Lung (tissue), 12 donors: ENCODE results near the gene LRRC10. TPM values are rescaled to one million over a fixed set of nuclear protein-coding genes. Genes with fewer than 3 reads are reported as not detected.
A peak's percentile ranks its signal among the peaks of the same experiment; 100 is the strongest.
"Not testable (repeated sequence)": the region's sequence is repeated elsewhere in the genome, so short reads cannot be mapped to it uniquely, and the experiment has no call there.

ENCODE experiments used
- ATAC-seq: fragments of 200-7000 bp; cut with Tn5 transposase; one replicate; pipeline ENCODE4 v1.9.1; 2020; ENCODE audit warnings: moderate number of reproducible peaks; ENCODE audit not compliant: insufficient read depth, low FRiP score
- DNase-seq, 3 donors: peaks; one replicate each; pipeline ENCODE4 v3.0.0-alpha.2; 2013 to 2017
- H3K27ac ChIP-seq, 2 donors: one replicate each; pipeline ENCODE4 v1.5.1; 2013; ENCODE audit warnings: mild to moderate bottlenecking in 2 of 2, moderate library complexity in 2 of 2, control low read depth in 1 of 2, inconsistent platforms in 1 of 2, low read depth in 1 of 2, low read length in 1 of 2
- H3K27me3 ChIP-seq, 3 donors: one replicate each; pipeline ENCODE4 v1.5.1; 2013; ENCODE audit warnings: low read length in 2 of 3; ENCODE audit not compliant: control insufficient read depth in 3 of 3, insufficient read depth in 3 of 3
- H3K36me3 ChIP-seq, 4 donors: one replicate each; pipeline ENCODE4 v1.5.1; 2013; ENCODE audit warnings: low read length in 4 of 4, mild to moderate bottlenecking in 1 of 4, moderate library complexity in 1 of 4; ENCODE audit not compliant: control insufficient read depth in 4 of 4, insufficient read depth in 4 of 4
- H3K4me1 ChIP-seq, 5 donors: one replicate each; pipeline ENCODE4 v1.5.1; 2013; ENCODE audit warnings: low read length in 5 of 5, mild to moderate bottlenecking in 2 of 5, moderate library complexity in 1 of 5; ENCODE audit not compliant: control insufficient read depth in 5 of 5, insufficient read depth in 5 of 5
- H3K4me3 ChIP-seq: one replicate; pipeline ENCODE4 v1.5.1; 2013; ENCODE audit warnings: mild to moderate bottlenecking, control low read depth, moderate library complexity
- H3K9ac ChIP-seq, 2 donors: one replicate each; pipeline ENCODE4 v1.5.1; 2013; ENCODE audit warnings: low read length in 2 of 2, control low read depth in 1 of 2; ENCODE audit not compliant: insufficient read depth in 1 of 2
- H3K9me3 ChIP-seq, 4 donors: one replicate each; pipeline ENCODE4 v1.5.1; 2013; ENCODE audit warnings: low read length in 3 of 4, mild to moderate bottlenecking in 1 of 4, moderate library complexity in 1 of 4; ENCODE audit not compliant: control insufficient read depth in 4 of 4, insufficient read depth in 3 of 4
- CTCF ChIP-seq: IDR thresholded peaks from 2 replicates; pipeline ENCODE4 v1.5.1; 2012; ENCODE audit warnings: mild to moderate bottlenecking; ENCODE audit errors: control extremely low read depth, extremely low read depth
- WGBS, 2 donors: extraction: QIAGEN DNeasy Blood & Tissue Kit; methylation state at CpG; one replicate each; pipeline ENCODE4 v1.1.7; 2013; 5-methylcytosine and 5-hydroxymethylcytosine counted together
- polyA plus RNA-seq, 2 donors: library from polyadenylated mRNA; stranded (reverse); fragments of 200-250 nt; gene quantifications; one replicate each; pipeline ENCODE4 v1.2.1, GENCODE V29; 2013
- total RNA-seq, 2 donors: library from RNA; depleted of rRNA in 1 of 2; stranded (reverse); fragments of >200 nt in 1 of 2; gene quantifications; one replicate each; pipeline ENCODE4 v1.2.1, GENCODE V29; 2014 to 2021
- donor health status: control.
- donor health status: control.
- donor health status: Bipolar disorder and iron deficiency.
- donor health status: healthy.
- donor health status: DM: yes; HTN: yes; CAD: no.

The LRRC10 gene
- total and polyA plus RNA-seq, 4 donors: 0.40 TPM; not detected in 3

DNA sequence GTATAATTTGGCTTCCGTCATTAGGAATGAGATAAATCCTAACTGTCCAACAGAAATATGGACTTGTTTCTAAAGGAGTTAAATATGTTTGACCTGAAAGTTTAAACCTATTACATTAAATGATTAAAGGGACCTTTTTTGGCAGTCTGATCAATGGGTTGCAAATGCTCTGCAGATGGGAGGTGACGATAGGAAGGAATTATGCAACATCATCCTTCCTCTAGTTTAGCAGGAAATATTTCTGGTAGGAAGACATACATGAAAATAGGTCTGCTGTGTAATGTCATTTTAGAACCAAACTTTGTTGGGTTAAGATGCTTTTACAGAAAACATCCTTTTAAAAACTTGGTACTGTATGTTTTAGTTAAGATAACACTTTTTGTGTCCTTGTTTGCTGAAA, 2.6 kb downstream of the LRRC10 start:
- peaks cover 0 to 5% (median 4%) of the 10 kb centered on the region in 4 donors for H3K36me3 ChIP-seq
- WGBS, 2 donors: 49 to 52% methylated on average over 2 of the region's 2 CpGs
- no peak overlapping the region for H3K4me3 ChIP-seq
- DNase-seq (peak in 1 of 3 donors; percentile 7), ATAC-seq (no peak)
- no peak for TF ChIP-seq CTCF
- no peak overlapping the region for H3K9ac ChIP-seq
- no peaks in the 10 kb centered on the region for H3K27me3 ChIP-seq
- peak overlapping the region in 1 of 2 donors; percentile 63 for H3K27ac ChIP-seq
- H3K4me1 ChIP-seq: peaks cover 0 to 2% (median 0%) of the 10 kb centered on the region in 5 donors
- peaks cover 0 to 2% (median 0%) of the 10 kb centered on the region in 4 donors for H3K9me3 ChIP-seq

DNA sequence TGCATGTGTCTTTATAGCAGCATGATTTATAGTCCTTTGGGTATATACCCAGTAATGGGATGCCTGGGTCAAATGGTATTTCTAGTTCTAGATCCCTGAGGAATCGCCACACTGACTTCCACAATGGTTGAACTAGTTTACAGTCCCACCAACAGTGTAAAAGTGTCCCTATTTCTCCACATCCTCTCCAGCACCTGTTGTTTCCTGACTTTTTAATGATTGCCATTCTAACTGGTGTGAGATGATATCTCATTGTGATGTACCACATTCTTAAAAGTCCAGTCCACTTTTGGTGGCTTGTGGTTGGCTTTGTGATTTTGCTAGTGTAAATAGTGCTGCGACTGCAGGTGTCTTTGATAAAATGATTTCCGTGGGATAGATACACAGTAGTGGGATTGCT, 6.4 kb downstream of the LRRC10 start:
- H3K9me3 ChIP-seq, ATAC-seq, DNase-seq, H3K9ac ChIP-seq, H3K4me3 ChIP-seq, H3K27ac ChIP-seq, H3K27me3 ChIP-seq, H3K4me1 ChIP-seq: not testable (repeated sequence)
- 84 to 94% methylated on average over 2 of the region's 3 CpGs for WGBS, 2 donors
- H3K36me3 ChIP-seq: peaks cover 10 to 32% (median 21%) of the 10 kb centered on the region in 4 donors

- H3K4me1 ChIP-seq: not testable (repeated sequence)
- WGBS, 2 donors: 97 to 98% methylated on average over 5 of the region's 6 CpGs
Measured at GRCh38 chr12:69603556-69603955, 7.2 kb downstream of the LRRC10 start.

GRCh38 chr12:69602954-69603353, 7.8 kb downstream of the LRRC10 start:
- Histone ChIP-seq H3K9ac (no peak overlapping the region), H3K4me1 (peaks cover 0 to 3% (median 0%) of the 10 kb centered on the region in 5 donors), H3K36me3 (peaks cover 15 to 37% (median 30%) of the 10 kb centered on the region in 4 donors), H3K9me3 (no peaks in the 10 kb centered on the region), H3K27me3 (no peaks in the 10 kb centered on the region), H3K4me3 (no peak overlapping the region), H3K27ac (no peak overlapping the region)
- no peak for DNase-seq
- no peak for TF ChIP-seq CTCF
- no peak for ATAC-seq

More at GRCh38 chr12:69603556-69603955, 7.2 kb downstream of the LRRC10 start:
- H3K36me3 ChIP-seq: peaks cover 12 to 37% (median 25%) of the 10 kb centered on the region in 4 donors
- DNase-seq, H3K27ac ChIP-seq, H3K4me3 ChIP-seq, H3K9ac ChIP-seq, ATAC-seq, H3K9me3 ChIP-seq, H3K27me3 ChIP-seq: not testable (repeated sequence)
